SU-DHL-6 (cell line): ENCODE measurements around the gene PRKCE.

ENCODE experiments used
- H2AFZ ChIP-seq: fragments of 200-600 bp; sonication (generic); 2 replicates; pipeline ENCODE4 v1.6.1; 2014; ENCODE audit warnings: low read depth, mild to moderate bottlenecking, moderate library complexity, mixed read lengths, antibody characterized with exemption, low read length; ENCODE audit not compliant: severe bottlenecking
- H3F3A ChIP-seq: fragments of 200-600 bp; shearing (Covaris generic); 2 replicates; pipeline ENCODE4 v1.6.0; 2016; ENCODE audit warnings: antibody characterized with exemption, mild to moderate bottlenecking; ENCODE audit not compliant: insufficient read depth
- H3K27ac ChIP-seq: fragments of 200-600 bp; sonication (generic); 2 replicates; pipeline ENCODE4 v1.5.1; 2016; ENCODE audit warnings: low read depth, mild to moderate bottlenecking, low read length, moderate library complexity, mixed read lengths
- H3K27me3 ChIP-seq: fragments of 200-600 bp; sonication (generic), shearing (Covaris generic); 2 replicates; pipeline ENCODE4 v1.6.0; 2014; ENCODE audit warnings: mild to moderate bottlenecking, low read length
- H3K36me3 ChIP-seq: fragments of 200-600 bp; sonication (generic); 2 replicates; pipeline ENCODE4 v1.6.1; 2014; ENCODE audit warnings: mild to moderate bottlenecking, low read length, mixed read lengths
- H3K4me2 ChIP-seq: fragments of 300-600, 200-600 bp; shearing (Covaris generic), sonication (generic); 2 replicates; pipeline ENCODE4 v1.6.0; 2014; ENCODE audit warnings: low read length, low read depth, mild to moderate bottlenecking; ENCODE audit not compliant: poor library complexity, severe bottlenecking
- H3K4me3 ChIP-seq: fragments of 200-600 bp; sonication (generic); 2 replicates; pipeline ENCODE4 v1.5.1; 2014; ENCODE audit warnings: antibody characterized with exemption, low read length, mild to moderate bottlenecking, mixed read lengths; ENCODE audit not compliant: insufficient read depth, poor library complexity, severe bottlenecking
- H3K79me2 ChIP-seq: fragments of 200-600 bp; sonication (generic); 2 replicates; pipeline ENCODE4 v1.6.1; 2014; ENCODE audit warnings: mild to moderate bottlenecking, low read length, moderate library complexity; ENCODE audit not compliant: insufficient read depth
- H3K9ac ChIP-seq: fragments of 200-600 bp; sonication (generic); 2 replicates; pipeline ENCODE4 v1.7.0; 2014; ENCODE audit warnings: mild to moderate bottlenecking, low read length
- H3K9me2 ChIP-seq: fragments of 200-600 bp; sonication (generic); replicated peaks from 2 replicates; pipeline ENCODE4 v1.6.1; 2014; ENCODE audit warnings: low read length; ENCODE audit not compliant: insufficient read depth
- H3K9me3 ChIP-seq: fragments of 200-600 bp; sonication (generic); 2 replicates; pipeline ENCODE4 v1.6.1; 2014; ENCODE audit warnings: low read length, mixed read lengths; ENCODE audit not compliant: insufficient read depth
- H4K20me1 ChIP-seq: fragments of 200-600 bp; sonication (generic); 2 replicates; pipeline ENCODE4 v1.6.1; 2014; ENCODE audit warnings: low read depth, mild to moderate bottlenecking, antibody characterized with exemption, low read length, moderate library complexity, mixed read lengths
- CTCF ChIP-seq: fragments of 200-600 bp; sonication (generic); IDR thresholded peaks from one replicate; pipeline ENCODE4 v1.5.1; 2017; ENCODE audit warnings: antibody characterized with exemption, mild to moderate bottlenecking, low read length, moderate library complexity; ENCODE audit not compliant: insufficient read depth, poor library complexity, severe bottlenecking
- EZH2phosphoT487 ChIP-seq: fragments of 200-600 bp; sonication (generic), shearing (Covaris generic); conservative IDR thresholded peaks from 2 replicates; pipeline ENCODE4 v1.6.1; 2018; ENCODE audit warnings: mild to moderate bottlenecking, antibody characterized with exemption, low read length, moderate library complexity, mixed read lengths

PRKCE gene

GRCh38 chr2:45675263-45675812 lies 23.9 kb downstream of the PRKCE start:
- H3K27me3 ChIP-seq: no peaks in the 10 kb centered on the region
- no peak overlapping the region for H3K4me2 ChIP-seq
- no peaks in the 10 kb centered on the region for H3K9me2 ChIP-seq
- TF ChIP-seq CTCF (no peak), EZH2phosphoT487 (no peak)
- H3K27ac ChIP-seq: no peak overlapping the region
- no peak overlapping the region for H3K4me3 ChIP-seq
- H2AFZ ChIP-seq: no peak overlapping the region
- no peaks in the 10 kb centered on the region for H3K79me2 ChIP-seq
- no peaks in the 10 kb centered on the region for H4K20me1 ChIP-seq
- no peaks in the 10 kb centered on the region for H3F3A ChIP-seq
- no peaks in the 10 kb centered on the region for H3K9me3 ChIP-seq
- H3K36me3 ChIP-seq: no peaks in the 10 kb centered on the region
- H3K9ac ChIP-seq: no peak overlapping the region

GRCh38 chr2:45676088-45676487 lies 24.6 kb downstream of the PRKCE start:
- no peaks in the 10 kb centered on the region for H3K79me2 ChIP-seq
- H3K4me2 ChIP-seq: no peak overlapping the region

GRCh38 chr2:45678791-45679348 lies 27.4 kb downstream of the PRKCE start:
- Histone ChIP-seq H4K20me1 (no peaks in the 10 kb centered on the region), H2AFZ (no peak overlapping the region), H3K27me3 (no peaks in the 10 kb centered on the region), H3K4me2 (no peak overlapping the region), H3F3A (no peaks in the 10 kb centered on the region), H3K9me3 (no peaks in the 10 kb centered on the region), H3K79me2 (no peaks in the 10 kb centered on the region), H3K27ac (no peak overlapping the region), H3K4me3 (no peak overlapping the region), H3K36me3 (no peaks in the 10 kb centered on the region), H3K9me2 (no peaks in the 10 kb centered on the region), H3K9ac (no peak overlapping the region)
- no peak for TF ChIP-seq EZH2phosphoT487
- TF ChIP-seq CTCF: no peak

More at GRCh38 chr2:45676088-45676487, 24.6 kb downstream of the PRKCE start:
- Histone ChIP-seq H3K27me3 (no peaks in the 10 kb centered on the region), H3K4me3 (no peak overlapping the region), H3K9me2 (no peaks in the 10 kb centered on the region), H2AFZ (no peak overlapping the region), H3K9me3 (no peaks in the 10 kb centered on the region), H3K9ac (no peak overlapping the region), H3K36me3 (no peaks in the 10 kb centered on the region), H3F3A (no peaks in the 10 kb centered on the region), H4K20me1 (no peaks in the 10 kb centered on the region), H3K27ac (no peak overlapping the region)
- no peak for TF ChIP-seq EZH2phosphoT487
- no peak for TF ChIP-seq CTCF
